GM12878 (cell line): ENCODE data around the gene ETS1. TPM values are rescaled to one million over a fixed set of nuclear protein-coding genes. Genes with fewer than 3 reads are reported as not detected.

ENCODE experiments used
- ATAC-seq: fragments of 200-7000 bp; cut with Tn5 transposase; 3 replicates; pipeline ENCODE4 v1.9.1; 2020; ENCODE audit warnings: mild to moderate bottlenecking, moderate library complexity
- BruUV-seq: library from RNA; stranded (reverse); fragments of 400-500 nt; replicated peaks from 2 replicates; lab custom pipeline; 2021; lab: Mats Ljungman, UMichigan
- CTCF ChIA-PET: fragments of 300-600 bp; sonication (Branson Sonifier 250); formaldehyde crosslinking; extraction: SDS; loops from one replicate; lab custom pipeline; 2021; ENCODE audit warnings: inconsistent platforms; lab: Yijun Ruan, JAX
- POLR2A ChIA-PET: fragments of 350-600 bp; formaldehyde crosslinking; extraction: SDS; loops from one replicate; lab custom pipeline; 2021; ENCODE audit warnings: inconsistent platforms; lab: Charles Lee
- RAD21 ChIA-PET: fragments of 300-600 bp; sonication (Branson Sonifier 250); formaldehyde crosslinking; loops from one replicate; lab custom pipeline; 2023; ENCODE audit warnings: antibody characterized with exemption; ENCODE audit not compliant: unreplicated experiment; lab: Charles Lee
- SMC1A ChIA-PET: fragments of 300-600 bp; sonication (Branson Sonifier 250); formaldehyde crosslinking; loops from one replicate; lab custom pipeline; 2023; ENCODE audit not compliant: unreplicated experiment, uncharacterized antibody; lab: Charles Lee
- DNase-seq: peaks from one replicate; pipeline ENCODE4 v3.0.0-alpha.2; 2011; ENCODE audit warnings: low read depth, low spot score
- FAIRE-seq: peaks from 3 replicates; lab custom pipeline; 2011; peaks lifted over from hg19 to GRCh38; lab: Jason Lieb, UNC
- H2AFZ ChIP-seq: 2 replicates; pipeline ENCODE4 v1.6.0; 2011; ENCODE audit warnings: low read depth, low read length, control low read depth; ENCODE audit not compliant: control insufficient read depth
- H3K27ac ChIP-seq: 2 replicates; pipeline ENCODE4 v1.5.1; 2011; ENCODE audit warnings: control low read depth; ENCODE audit not compliant: control insufficient read depth, insufficient read depth
- H3K27me3 ChIP-seq, 2 experiments: replicated peaks in 1 of 2; 2 replicates each; pipeline versions ENCODE4 v1.6.0 to v1.6.1; 2011; ENCODE audit warnings: low read length in 1 of 2; ENCODE audit not compliant: control insufficient read depth in 2 of 2, insufficient read depth in 2 of 2
- H3K36me3 ChIP-seq, 2 experiments: 2 replicates each; pipeline ENCODE4 v1.5.1; 2011; ENCODE audit warnings: low read length in 1 of 2; ENCODE audit not compliant: control insufficient read depth in 2 of 2, insufficient read depth in 2 of 2
- H3K4me1 ChIP-seq: 2 replicates; pipeline ENCODE4 v1.6.1; 2011; ENCODE audit warnings: mild to moderate bottlenecking, low read length, moderate library complexity, mixed read lengths; ENCODE audit not compliant: control insufficient read depth, insufficient read depth
- H3K4me2 ChIP-seq: 2 replicates; pipeline ENCODE4 v1.6.0; 2011; ENCODE audit warnings: control low read depth; ENCODE audit not compliant: control insufficient read depth, insufficient read depth
- H3K4me3 ChIP-seq: fragments of 200-600 bp; sonication (generic); 2 replicates; pipeline ENCODE4 v1.5.1; 2016
- H3K79me2 ChIP-seq: 2 replicates; pipeline ENCODE4 v1.6.0; 2011; ENCODE audit warnings: low read length; ENCODE audit not compliant: control insufficient read depth, insufficient read depth
- H3K9ac ChIP-seq: 2 replicates; pipeline ENCODE4 v1.8.0; 2011; ENCODE audit warnings: low read length, control low read depth, mixed read lengths; ENCODE audit not compliant: control insufficient read depth, insufficient read depth
- H3K9me3 ChIP-seq: replicated peaks from 3 replicates; pipeline ENCODE4 v1.5.1; 2011; ENCODE audit warnings: mild to moderate bottlenecking, low read length; ENCODE audit not compliant: control insufficient read depth, insufficient read depth
- H4K20me1 ChIP-seq: 2 replicates; pipeline ENCODE4 v1.6.0; 2011; ENCODE audit not compliant: control insufficient read depth, insufficient read depth
- IKZF2 ChIP-seq, 2 experiments: fragments of 450-650 bp; IDR thresholded peaks; 2 replicates each; pipeline ENCODE4 v1.6.1; 2017; ENCODE audit warnings: mild to moderate bottlenecking in 2 of 2, moderate library complexity in 2 of 2
- RB1 ChIP-seq: fragments of 450-650 bp; formaldehyde crosslinking; IDR thresholded peaks from 2 replicates; pipeline ENCODE4 v1.6.1; 2017; ENCODE audit warnings: mild to moderate bottlenecking, borderline replicate concordance
- ZBED1 ChIP-seq: IDR thresholded peaks from 2 replicates; pipeline ENCODE4 v1.6.1; 2016; ENCODE audit warnings: borderline replicate concordance
- WGBS: methylation state at CpG from one replicate; pipeline ENCODE4 v1.1.6; 2016; ENCODE audit warnings: low lambda C conversion rate; ENCODE audit not compliant: insufficient replicate concordance, insufficient coverage; ENCODE audit errors: missing lambda C conversion rate; 5-methylcytosine and 5-hydroxymethylcytosine counted together
- in situ Hi-C: fragments of 300-500 bp; cut with MboI; formaldehyde crosslinking; loops from 9 replicates; pipeline ENCODE4 v1.14.3; 2018; ENCODE audit warnings: mixed read lengths
- intact Hi-C: fragments of 100-400 bp; cut with micrococcal nuclease; formaldehyde crosslinking; loops from one replicate; pipeline ENCODE4 v1.14.2; 2022; ENCODE audit not compliant: unreplicated experiment
- polyA plus RNA-seq, 11 experiments: library from polyadenylated mRNA; depleted of rRNA in 4 of 11; unstranded in 6 of 11; stranded (reverse) in 5 of 11; fragments of >200 nt; fragmentation: Nextera tagmentation in 4 of 11; fragmentation: Illumina TruSeq in 1 of 11; extraction: Ambion mirVana in 4 of 11; extraction: Trizol in 1 of 11; gene quantifications; 1 replicate in 1 of 11; 2 replicates in 10 of 11; pipeline versions ENCODE4 v1.2.1 to v1.2.3, GENCODE V29; 2011 to 2016; ENCODE audit warnings: inconsistent platforms in 2 of 11, missing spikeins in 2 of 11, low read depth in 1 of 11
- total RNA-seq, 4 experiments: library from RNA; depleted of rRNA in 3 of 4; stranded (reverse); fragments of >200 nt in 3 of 4; fragmentation: Illumina TruSeq in 1 of 4; extraction: Trizol in 1 of 4; gene quantifications; 2 replicates each; pipeline versions ENCODE4 v1.2.1 to v1.2.3, GENCODE V29; 2013 to 2021
- TF ChIP-seq, protein P1 (sequence below): IDR thresholded peaks from 2 replicates; pipeline ENCODE4 v1.6.1; 2012; ENCODE audit warnings: mild to moderate bottlenecking, low read depth, low read length
- TF ChIP-seq, protein P2 (sequence below): IDR thresholded peaks from 2 replicates; pipeline ENCODE4 v1.6.1; 2012; ENCODE audit warnings: low read length, inconsistent platforms
- TF ChIP-seq, protein P3 (sequence below): IDR thresholded peaks from 2 replicates; pipeline ENCODE4 v1.6.1; 2011; ENCODE audit warnings: low read depth, low read length, improper control_type of control experiment, borderline replicate concordance

Gene ETS1
- total and polyA plus RNA-seq, 10 of the 15 experiments (the other 5 are each of a cell fraction or from before 2014, with no cell fraction given) = 12.5 to 112 (median 55.5) TPM

DNA sequence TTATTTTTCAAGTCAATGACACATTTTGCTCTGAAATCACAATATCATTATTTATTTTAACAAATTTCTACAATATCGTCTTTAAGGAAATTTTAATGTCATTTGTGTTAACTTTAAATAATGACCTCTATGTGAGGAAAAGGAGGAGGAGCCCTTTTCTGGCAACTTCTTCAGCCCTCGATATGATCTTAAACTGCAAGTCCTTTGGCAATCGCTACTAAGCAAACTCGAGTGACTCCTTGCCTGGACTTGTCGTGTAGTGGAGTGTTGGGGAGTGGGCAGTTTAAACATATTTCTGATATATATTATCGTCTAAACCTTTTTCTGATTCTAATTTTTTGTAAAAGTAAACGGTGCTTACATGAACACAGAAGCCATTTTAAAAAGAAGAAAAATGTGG, 16.7 kb downstream of the ETS1 start:
- Histone ChIP-seq H3K4me3 (no peak overlapping the region), H3K4me2 (no peak overlapping the region), H3K27ac (no peak overlapping the region), H3K4me1 (peaks cover 16% of the 10 kb centered on the region), H3K9me3 (no peaks in the 10 kb centered on the region), H3K79me2 (no peaks in the 10 kb centered on the region), H3K27me3 (no peaks in the 10 kb centered on the region), H2AFZ (no peak overlapping the region), H3K36me3 (no peaks in the 10 kb centered on the region), H4K20me1 (no peaks in the 10 kb centered on the region), H3K9ac (no peak overlapping the region)
- ChIA-PET CTCF (interaction anchor here (0.5 to 0.8 kb wide), 2 partner anchors 60 to 90 kb away, joined by 3 read pairs; no protein-coding TSS in a partner anchor), POLR2A (interaction anchor here (0.6 kb wide), 1 partner anchor 40 kb away, joined by 4 read pairs; no protein-coding TSS in a partner anchor), SMC1A (interaction anchor here (0.6 to 0.9 kb wide), 2 partner anchors 23 to 40 kb away, joined by 3 to 4 read pairs; no protein-coding TSS in a partner anchor), RAD21 (no interaction called here)
- BruUV-seq = no TSS peak
- 92% methylated on average over 7 of the region's 7 CpGs for whole genome bisulfite sequencing
- DNase-seq = no peak
- FAIRE-seq = no peak
- intact Hi-C loops (no loop called here), in situ Hi-C loops (no loop called here)
- ATAC-seq = no peak
- TF ChIP-seq, protein P1, sequence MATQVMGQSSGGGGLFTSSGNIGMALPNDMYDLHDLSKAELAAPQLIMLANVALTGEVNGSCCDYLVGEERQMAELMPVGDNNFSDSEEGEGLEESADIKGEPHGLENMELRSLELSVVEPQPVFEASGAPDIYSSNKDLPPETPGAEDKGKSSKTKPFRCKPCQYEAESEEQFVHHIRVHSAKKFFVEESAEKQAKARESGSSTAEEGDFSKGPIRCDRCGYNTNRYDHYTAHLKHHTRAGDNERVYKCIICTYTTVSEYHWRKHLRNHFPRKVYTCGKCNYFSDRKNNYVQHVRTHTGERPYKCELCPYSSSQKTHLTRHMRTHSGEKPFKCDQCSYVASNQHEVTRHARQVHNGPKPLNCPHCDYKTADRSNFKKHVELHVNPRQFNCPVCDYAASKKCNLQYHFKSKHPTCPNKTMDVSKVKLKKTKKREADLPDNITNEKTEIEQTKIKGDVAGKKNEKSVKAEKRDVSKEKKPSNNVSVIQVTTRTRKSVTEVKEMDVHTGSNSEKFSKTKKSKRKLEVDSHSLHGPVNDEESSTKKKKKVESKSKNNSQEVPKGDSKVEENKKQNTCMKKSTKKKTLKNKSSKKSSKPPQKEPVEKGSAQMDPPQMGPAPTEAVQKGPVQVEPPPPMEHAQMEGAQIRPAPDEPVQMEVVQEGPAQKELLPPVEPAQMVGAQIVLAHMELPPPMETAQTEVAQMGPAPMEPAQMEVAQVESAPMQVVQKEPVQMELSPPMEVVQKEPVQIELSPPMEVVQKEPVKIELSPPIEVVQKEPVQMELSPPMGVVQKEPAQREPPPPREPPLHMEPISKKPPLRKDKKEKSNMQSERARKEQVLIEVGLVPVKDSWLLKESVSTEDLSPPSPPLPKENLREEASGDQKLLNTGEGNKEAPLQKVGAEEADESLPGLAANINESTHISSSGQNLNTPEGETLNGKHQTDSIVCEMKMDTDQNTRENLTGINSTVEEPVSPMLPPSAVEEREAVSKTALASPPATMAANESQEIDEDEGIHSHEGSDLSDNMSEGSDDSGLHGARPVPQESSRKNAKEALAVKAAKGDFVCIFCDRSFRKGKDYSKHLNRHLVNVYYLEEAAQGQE = no peak

DNA sequence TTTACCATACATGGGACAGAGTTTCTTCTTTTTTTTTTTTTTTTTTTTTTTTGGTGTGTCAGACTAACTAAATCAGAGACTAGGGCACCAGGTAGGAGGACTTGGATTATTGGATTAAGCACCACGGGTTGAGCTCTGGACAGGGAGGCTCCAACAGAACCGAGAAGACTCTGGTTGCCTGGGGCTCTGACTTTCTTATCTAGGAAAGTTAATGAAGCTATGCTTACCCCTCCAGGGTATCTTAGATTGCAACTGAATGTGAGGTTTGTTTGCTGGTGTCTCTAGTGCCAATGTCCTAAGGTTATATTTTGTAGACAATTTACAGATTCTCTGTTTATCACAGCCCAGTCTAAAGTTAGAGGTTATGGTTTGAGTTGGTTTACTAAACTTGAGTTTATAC, 18.1 kb downstream of the ETS1 start:
- WGBS = 56% methylated on average over 2 of the region's 2 CpGs
- Histone ChIP-seq H3K36me3 (no peaks in the 10 kb centered on the region), H2AFZ (no peak overlapping the region), H3K27ac (no peak overlapping the region), H3K9me3 (no peaks in the 10 kb centered on the region), H3K4me1 (peaks cover 6% of the 10 kb centered on the region; the same call in 1 of the 2 replicates), H3K79me2 (no peaks in the 10 kb centered on the region), H3K4me2 (no peak overlapping the region), H4K20me1 (no peaks in the 10 kb centered on the region), H3K27me3 (no peaks in the 10 kb centered on the region), H3K4me3 (no peak overlapping the region), H3K9ac (no peak overlapping the region)
- ATAC-seq (no peak), DNase-seq (no peak), FAIRE-seq (no peak)
- CTCF ChIA-PET = interaction anchor here (1.1 to 1.6 kb wide), 2 partner anchors 15 to 63 kb away, joined by 3 to 6 read pairs; no protein-coding TSS in a partner anchor
- POLR2A ChIA-PET = no interaction called here
- intact Hi-C loops (no loop called here), in situ Hi-C loops (no loop called here)
- RAD21 ChIA-PET = no interaction called here
- SMC1A ChIA-PET = interaction anchor here (1.6 kb wide), 1 partner anchor 60 kb away, joined by 5 read pairs; no protein-coding TSS in a partner anchor
- BruUV-seq = no TSS peak
- no peak for TF ChIP-seq RB1
- no peak for TF ChIP-seq IKZF2 (IDR thresholded peaks at IDR 0.05)
- TF ChIP-seq, protein P2, sequence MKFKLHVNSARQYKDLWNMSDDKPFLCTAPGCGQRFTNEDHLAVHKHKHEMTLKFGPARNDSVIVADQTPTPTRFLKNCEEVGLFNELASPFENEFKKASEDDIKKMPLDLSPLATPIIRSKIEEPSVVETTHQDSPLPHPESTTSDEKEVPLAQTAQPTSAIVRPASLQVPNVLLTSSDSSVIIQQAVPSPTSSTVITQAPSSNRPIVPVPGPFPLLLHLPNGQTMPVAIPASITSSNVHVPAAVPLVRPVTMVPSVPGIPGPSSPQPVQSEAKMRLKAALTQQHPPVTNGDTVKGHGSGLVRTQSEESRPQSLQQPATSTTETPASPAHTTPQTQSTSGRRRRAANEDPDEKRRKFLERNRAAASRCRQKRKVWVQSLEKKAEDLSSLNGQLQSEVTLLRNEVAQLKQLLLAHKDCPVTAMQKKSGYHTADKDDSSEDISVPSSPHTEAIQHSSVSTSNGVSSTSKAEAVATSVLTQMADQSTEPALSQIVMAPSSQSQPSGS = no peak
- TF ChIP-seq, protein P3, sequence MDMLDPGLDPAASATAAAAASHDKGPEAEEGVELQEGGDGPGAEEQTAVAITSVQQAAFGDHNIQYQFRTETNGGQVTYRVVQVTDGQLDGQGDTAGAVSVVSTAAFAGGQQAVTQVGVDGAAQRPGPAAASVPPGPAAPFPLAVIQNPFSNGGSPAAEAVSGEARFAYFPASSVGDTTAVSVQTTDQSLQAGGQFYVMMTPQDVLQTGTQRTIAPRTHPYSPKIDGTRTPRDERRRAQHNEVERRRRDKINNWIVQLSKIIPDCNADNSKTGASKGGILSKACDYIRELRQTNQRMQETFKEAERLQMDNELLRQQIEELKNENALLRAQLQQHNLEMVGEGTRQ = no peak
- TF ChIP-seq ZBED1 = no peak
